H9 (cell line): ENCODE data around the gene TMEM184B. TPM values are rescaled to one million over a fixed set of nuclear protein-coding genes. Genes with fewer than 3 reads are reported as not detected.
A peak's percentile ranks its signal among the peaks of the same experiment; 100 is the strongest.

Source experiments
- DNase-seq: peaks from one replicate; pipeline ENCODE4 v3.0.0-alpha.2; 2017
- H2AFZ ChIP-seq: one replicate; pipeline ENCODE4 v1.6.1; 2013; ENCODE audit warnings: mild to moderate bottlenecking, low read length, control low read depth, moderate library complexity
- H2AK5ac ChIP-seq: 2 replicates; pipeline ENCODE4 v1.6.1; 2013; ENCODE audit warnings: low read length, control low read depth, mixed read lengths; ENCODE audit not compliant: insufficient read length
- H2BK120ac ChIP-seq: one replicate; pipeline ENCODE4 v1.6.1; 2013; ENCODE audit warnings: low read depth, mild to moderate bottlenecking, low read length, control low read depth, inconsistent platforms; ENCODE audit not compliant: poor library complexity, severe bottlenecking
- H2BK12ac ChIP-seq: 2 replicates; pipeline ENCODE4 v1.6.1; 2013; ENCODE audit warnings: low read length, control low read depth, mixed read lengths, low read depth; ENCODE audit not compliant: insufficient read length
- H2BK15ac ChIP-seq: 2 replicates; pipeline ENCODE4 v1.6.1; 2013; ENCODE audit warnings: low read depth, low read length, control low read depth
- H2BK20ac ChIP-seq: one replicate; pipeline ENCODE4 v1.6.1; 2013; ENCODE audit warnings: low read depth, mild to moderate bottlenecking, low read length, control low read depth, inconsistent platforms; ENCODE audit not compliant: poor library complexity, severe bottlenecking
- H2BK5ac ChIP-seq: 2 replicates; pipeline ENCODE4 v1.6.1; 2013; ENCODE audit warnings: low read length, control low read depth, mixed read lengths; ENCODE audit not compliant: insufficient read length
- H3K14ac ChIP-seq: 2 replicates; pipeline ENCODE4 v1.6.1; 2013; ENCODE audit warnings: low read length, control low read depth; ENCODE audit not compliant: insufficient read depth
- H3K18ac ChIP-seq: 2 replicates; pipeline ENCODE4 v1.6.1; 2013; ENCODE audit warnings: low read depth, mild to moderate bottlenecking, mixed read lengths, low read length, control low read depth; ENCODE audit not compliant: insufficient read length
- H3K23ac ChIP-seq: 2 replicates; pipeline ENCODE4 v1.6.1; 2013; ENCODE audit warnings: low read length, control low read depth, mixed read lengths, low read depth; ENCODE audit not compliant: insufficient read length
- H3K23me2 ChIP-seq: 2 replicates; pipeline ENCODE4 v1.6.1; 2013; ENCODE audit warnings: low read depth, mild to moderate bottlenecking, mixed read lengths, low read length, control low read depth; ENCODE audit not compliant: insufficient read length, poor library complexity, severe bottlenecking
- H3K27ac ChIP-seq: 2 replicates; pipeline ENCODE4 v1.5.1; 2013; ENCODE audit warnings: low read length, control low read depth, mixed read lengths, low read depth; ENCODE audit not compliant: insufficient read length
- H3K27me3 ChIP-seq: 2 replicates; pipeline ENCODE4 v1.6.1; 2013; ENCODE audit warnings: low read length, control low read depth, inconsistent platforms; ENCODE audit not compliant: insufficient read depth
- H3K4ac ChIP-seq: 2 replicates; pipeline ENCODE4 v1.6.1; 2013; ENCODE audit warnings: low read depth, mild to moderate bottlenecking, control low read depth, inconsistent platforms, low read length, moderate library complexity
- H3K4me1 ChIP-seq: 2 replicates; pipeline ENCODE4 v1.6.1; 2013; ENCODE audit warnings: low read length, control low read depth, inconsistent platforms; ENCODE audit not compliant: insufficient read depth
- H3K4me2 ChIP-seq: 2 replicates; pipeline ENCODE4 v1.6.1; 2013; ENCODE audit warnings: low read length, control low read depth, mixed read lengths; ENCODE audit not compliant: insufficient read length, insufficient read depth
- H3K56ac ChIP-seq: 2 replicates; pipeline ENCODE4 v1.6.1; 2013; ENCODE audit warnings: low read depth, mild to moderate bottlenecking, mixed read lengths, low read length, control low read depth; ENCODE audit not compliant: insufficient read length
- H3K79me1 ChIP-seq: 2 replicates; pipeline ENCODE4 v1.6.1; 2013; ENCODE audit warnings: low read depth, mild to moderate bottlenecking, moderate library complexity, low read length, control low read depth, inconsistent platforms; ENCODE audit not compliant: insufficient read depth, poor library complexity, severe bottlenecking
- H3K79me2 ChIP-seq: 2 replicates; pipeline ENCODE4 v1.6.1; 2013; ENCODE audit warnings: low read length, control low read depth, inconsistent platforms; ENCODE audit not compliant: insufficient read depth
- H3K9ac ChIP-seq: 2 replicates; pipeline ENCODE4 v1.6.1; 2013; ENCODE audit warnings: low read length, control low read depth, mixed read lengths; ENCODE audit not compliant: insufficient read length; ENCODE audit errors: extremely low read depth
- H3K9me3 ChIP-seq: one replicate; pipeline ENCODE4 v1.6.1; 2013; ENCODE audit warnings: low read depth, low read length, inconsistent platforms; ENCODE audit not compliant: control insufficient read depth
- H3T11ph ChIP-seq: one replicate; pipeline ENCODE4 v1.6.1; 2013; ENCODE audit warnings: mild to moderate bottlenecking, low read length, control low read depth, inconsistent platforms
- H4K20me1 ChIP-seq: one replicate; pipeline ENCODE4 v1.6.1; 2013; ENCODE audit not compliant: control insufficient read depth, insufficient read length, insufficient read depth
- H4K5ac ChIP-seq: 2 replicates; pipeline ENCODE4 v1.6.1; 2013; ENCODE audit warnings: low read depth, mild to moderate bottlenecking, mixed read lengths, low read length, control low read depth; ENCODE audit not compliant: insufficient read length
- H4K8ac ChIP-seq: replicated peaks from 2 replicates; pipeline ENCODE4 v1.6.1; 2013; ENCODE audit warnings: low read length, control low read depth, mixed read lengths, low read depth; ENCODE audit not compliant: insufficient read length
- H4K91ac ChIP-seq: 2 replicates; pipeline ENCODE4 v1.6.1; 2013; ENCODE audit warnings: low read depth, mild to moderate bottlenecking, moderate library complexity, mixed read lengths, low read length, control low read depth; ENCODE audit not compliant: insufficient read length
- H3K27ac Mint-ChIP-seq, 3 experiments: 2 replicates in 2 of 3; 3 replicates in 1 of 3; pipeline ENCODE4 v1.8.0; 2020 to 2021; ENCODE audit warnings: mixed read lengths in 3 of 3, mild to moderate bottlenecking in 1 of 3, moderate library complexity in 1 of 3
- H3K27me3 Mint-ChIP-seq: 2 replicates; pipeline ENCODE4 v1.8.0; 2021; ENCODE audit warnings: low read depth, mild to moderate bottlenecking, moderate library complexity, mixed read lengths
- H3K36me3 Mint-ChIP-seq, 3 experiments: 2 replicates in 2 of 3; 3 replicates in 1 of 3; pipeline ENCODE4 v1.8.0; 2020 to 2021; ENCODE audit warnings: low read depth in 3 of 3, mixed read lengths in 3 of 3; ENCODE audit not compliant: insufficient read depth in 1 of 3
- H3K4me1 Mint-ChIP-seq, 2 experiments: 2 replicates each; pipeline ENCODE4 v1.8.0; 2020; ENCODE audit warnings: mixed read lengths in 2 of 2
- H3K4me3 Mint-ChIP-seq, 2 experiments: 2 replicates in 1 of 2; 3 replicates in 1 of 2; pipeline ENCODE4 v1.8.0; 2020 to 2021; ENCODE audit warnings: mild to moderate bottlenecking in 2 of 2, mixed read lengths in 2 of 2, moderate library complexity in 1 of 2
- H3K9me3 Mint-ChIP-seq, 2 experiments: 2 replicates in 1 of 2; 3 replicates in 1 of 2; pipeline ENCODE4 v1.8.0; 2020; ENCODE audit warnings: mild to moderate bottlenecking in 2 of 2, mixed read lengths in 2 of 2, moderate library complexity in 1 of 2
- CTCF ChIP-seq: fragments of 200-600 bp; sonication (generic); conservative IDR thresholded peaks from 3 replicates; pipeline ENCODE4 v1.8.0; 2021; ENCODE audit warnings: antibody characterized with exemption, mild to moderate bottlenecking
- WGBS: extraction: QIAGEN DNeasy Blood & Tissue Kit; methylation state at CpG from one replicate; pipeline ENCODE4 v1.1.7; 2013; ENCODE audit warnings: missing lambda C conversion rate, low lambda C conversion rate, mixed read lengths; ENCODE audit not compliant: insufficient read length; ENCODE audit errors: extremely low coverage; 5-methylcytosine and 5-hydroxymethylcytosine counted together
- total RNA-seq: library from RNA; stranded (reverse); gene quantifications from 2 replicates; pipeline ENCODE4 v1.2.1, GENCODE V29; 2021

The TMEM184B gene
- total RNA-seq, 1 experiment from 2014 or later, result 58.5 TPM

- Histone ChIP-seq H2AK5ac (no peak overlapping the region), H3K4me2 (no peak overlapping the region), H3K27me3 (no peaks in the 10 kb centered on the region), H2BK20ac (no peak overlapping the region), H2BK15ac (no peak overlapping the region), H3T11ph (no peak overlapping the region), H3K18ac (no peak overlapping the region), H4K91ac (no peak overlapping the region), H3K4ac (no peak overlapping the region), H3K56ac (no peak overlapping the region), H2AFZ (no peak overlapping the region), H2BK120ac (no peak overlapping the region), H2BK12ac (no peak overlapping the region), H3K27ac (no peak overlapping the region), H3K23ac (no peak overlapping the region), H3K23me2 (no peaks in the 10 kb centered on the region), H2BK5ac (no peak overlapping the region), H4K8ac (no peak overlapping the region), H3K9ac (no peak overlapping the region), H3K9me3 (no peaks in the 10 kb centered on the region), H3K14ac (no peak overlapping the region), H3K4me1 (peaks cover 3% of the 10 kb centered on the region; the same call in 1 of the 2 replicates), H3K79me2 (peaks cover 57% of the 10 kb centered on the region; the same call in 1 of the 2 replicates), H4K5ac (no peak overlapping the region), H3K79me1 (peaks cover 6% of the 10 kb centered on the region), H4K20me1 (peaks cover 7% of the 10 kb centered on the region)
- no peaks in the 10 kb centered on the region; a peak in 1 of 5 replicates for H3K9me3 Mint-ChIP-seq
- peak; percentile 60 for TF ChIP-seq CTCF
- no CpG with 5 or more reads among the region's 16 CpGs for WGBS
- H3K27me3 Mint-ChIP-seq, result no peaks in the 10 kb centered on the region
- H3K4me3 Mint-ChIP-seq, result no peak overlapping the region
- peaks cover 38 to 81% (median 79%) of the 10 kb centered on the region in 3 experiments; a peak in 6 of 7 replicates for H3K36me3 Mint-ChIP-seq
- H3K4me1 Mint-ChIP-seq, result peaks cover 42 to 63% of the 10 kb centered on the region in 2 experiments
- H3K27ac Mint-ChIP-seq, result peak overlapping the region in 2 of 3 experiments; percentile 11 to 83; a peak in 4 of 7 replicates
- DNase-seq, result peak; percentile 80
These were observed 33.0 kb upstream of the TMEM184B start for GRCh38 chr22:38305471-38306448.
